ENCODE results near the gene UTP11.
A peak's percentile ranks its signal among the peaks of the same experiment; 100 is the strongest.

UTP11 gene

GRCh38 chr1:38021969-38022368 is 9.4 kb downstream of the UTP11 start:
- peaks cover 12% of the 10 kb centered on the region for H3K4me1 ChIP-seq (ENCODE audit: control insufficient read depth, insufficient read depth, low read length)
- no peak overlapping the region for H3K4me3 ChIP-seq (ENCODE audit: low read length)
- no peaks in the 10 kb centered on the region for H3K27me3 ChIP-seq (ENCODE audit: control insufficient read depth, insufficient read depth, low read length)
- H3K36me3 ChIP-seq (ENCODE audit: insufficient read depth, low read length) = peaks cover 71% of the 10 kb centered on the region
- no peak overlapping the region for H3K4me2 ChIP-seq (ENCODE audit: low read length)
- no peaks in the 10 kb centered on the region for H3K9me3 ChIP-seq (replicated peaks; ENCODE audit: low read length)
- H3K9ac ChIP-seq (ENCODE audit: low read depth, low read length) = no peak overlapping the region

- no peaks in the 10 kb centered on the region for H3K27me3 ChIP-seq (ENCODE audit: control insufficient read depth, insufficient read depth, low read length)
- no peak overlapping the region for H3K9ac ChIP-seq (ENCODE audit: low read depth, low read length)
- H3K9me3 ChIP-seq (replicated peaks; ENCODE audit: low read length) = no peaks in the 10 kb centered on the region
- peaks cover 15% of the 10 kb centered on the region for H3K4me1 ChIP-seq (ENCODE audit: control insufficient read depth, insufficient read depth, low read length)
- no peak overlapping the region for H3K4me2 ChIP-seq (ENCODE audit: low read length)
- H3K4me3 ChIP-seq (ENCODE audit: low read length) = no peak overlapping the region
- H3K36me3 ChIP-seq (ENCODE audit: insufficient read depth, low read length) = peaks cover 67% of the 10 kb centered on the region
Observed at GRCh38 chr1:38022810-38023209, 10.3 kb downstream of the UTP11 start.

- Histone ChIP-seq H3K36me3 (ENCODE audit: insufficient read depth, low read length) (peaks cover 48% of the 10 kb centered on the region), H3K4me3 (ENCODE audit: low read length) (no peak overlapping the region), H3K4me1 (ENCODE audit: control insufficient read depth, insufficient read depth, low read length) (peaks cover 33% of the 10 kb centered on the region)
Observed at GRCh38 chr1:38025233-38025632, 12.7 kb downstream of the UTP11 start.

GRCh38 chr1:38025664-38026063 is 13.1 kb downstream of the UTP11 start:
- Histone ChIP-seq H3K27me3 (ENCODE audit: control insufficient read depth, insufficient read depth, low read length) (no peaks in the 10 kb centered on the region), H3K9me3 (replicated peaks; ENCODE audit: low read length) (no peaks in the 10 kb centered on the region), H3K4me2 (ENCODE audit: low read length) (no peak overlapping the region), H3K9ac (ENCODE audit: low read depth, low read length) (no peak overlapping the region), H3K4me3 (ENCODE audit: low read length) (no peak overlapping the region), H3K4me1 (ENCODE audit: control insufficient read depth, insufficient read depth, low read length) (peaks cover 33% of the 10 kb centered on the region), H3K36me3 (ENCODE audit: insufficient read depth, low read length) (peaks cover 47% of the 10 kb centered on the region)

More at GRCh38 chr1:38025233-38025632, 12.7 kb downstream of the UTP11 start:
- H3K4me2 ChIP-seq (ENCODE audit: low read length) = no peak overlapping the region
- no peaks in the 10 kb centered on the region for H3K9me3 ChIP-seq (replicated peaks; ENCODE audit: low read length)
- H3K27me3 ChIP-seq (ENCODE audit: control insufficient read depth, insufficient read depth, low read length) = no peaks in the 10 kb centered on the region
- H3K9ac ChIP-seq (ENCODE audit: low read depth, low read length) = no peak overlapping the region

- no peak overlapping the region for H3K9ac ChIP-seq (ENCODE audit: low read depth, low read length)
Observed at GRCh38 chr1:38026592-38027200, 14.2 kb downstream of the UTP11 start.

GRCh38 chr1:38027201-38028104 is 14.9 kb downstream of the UTP11 start:
- Histone ChIP-seq H3K4me2 (ENCODE audit: low read length) (no peak overlapping the region), H3K9ac (ENCODE audit: low read depth, low read length) (no peak overlapping the region), H3K9me3 (replicated peaks; ENCODE audit: low read length) (no peaks in the 10 kb centered on the region), H3K36me3 (ENCODE audit: insufficient read depth, low read length) (peaks cover 39% of the 10 kb centered on the region), H3K4me3 (ENCODE audit: low read length) (no peak overlapping the region), H3K4me1 (ENCODE audit: control insufficient read depth, insufficient read depth, low read length) (peaks cover 36% of the 10 kb centered on the region), H3K27me3 (ENCODE audit: control insufficient read depth, insufficient read depth, low read length) (no peaks in the 10 kb centered on the region)

More at GRCh38 chr1:38026592-38027200, 14.2 kb downstream of the UTP11 start:
- H3K36me3 ChIP-seq (ENCODE audit: insufficient read depth, low read length) = peaks cover 47% of the 10 kb centered on the region
- H3K4me3 ChIP-seq (ENCODE audit: low read length) = no peak overlapping the region
- H3K9me3 ChIP-seq (replicated peaks; ENCODE audit: low read length) = no peaks in the 10 kb centered on the region
- no peaks in the 10 kb centered on the region for H3K27me3 ChIP-seq (ENCODE audit: control insufficient read depth, insufficient read depth, low read length)
- peaks cover 36% of the 10 kb centered on the region for H3K4me1 ChIP-seq (ENCODE audit: control insufficient read depth, insufficient read depth, low read length)
- no peak overlapping the region for H3K4me2 ChIP-seq (ENCODE audit: low read length)

GRCh38 chr1:38028105-38028591 is 15.6 kb downstream of the UTP11 start:
- Histone ChIP-seq H3K9ac (ENCODE audit: low read depth, low read length) (no peak overlapping the region), H3K36me3 (ENCODE audit: insufficient read depth, low read length) (peaks cover 32% of the 10 kb centered on the region), H3K27me3 (ENCODE audit: control insufficient read depth, insufficient read depth, low read length) (no peaks in the 10 kb centered on the region), H3K4me2 (ENCODE audit: low read length) (no peak overlapping the region), H3K4me3 (ENCODE audit: low read length) (no peak overlapping the region), H3K9me3 (replicated peaks; ENCODE audit: low read length) (no peaks in the 10 kb centered on the region), H3K4me1 (ENCODE audit: control insufficient read depth, insufficient read depth, low read length) (peaks cover 36% of the 10 kb centered on the region)

- Histone ChIP-seq H3K9ac (ENCODE audit: low read depth, low read length) (peak overlapping the region; percentile 45), H3K4me2 (ENCODE audit: low read length) (no peak overlapping the region), H3K9me3 (replicated peaks; ENCODE audit: low read length) (no peaks in the 10 kb centered on the region), H3K4me1 (ENCODE audit: control insufficient read depth, insufficient read depth, low read length) (peaks cover 36% of the 10 kb centered on the region), H3K36me3 (ENCODE audit: insufficient read depth, low read length) (peaks cover 27% of the 10 kb centered on the region), H3K27me3 (ENCODE audit: control insufficient read depth, insufficient read depth, low read length) (no peaks in the 10 kb centered on the region), H3K4me3 (ENCODE audit: low read length) (no peak overlapping the region)
Observed at GRCh38 chr1:38028671-38029070, 16.1 kb downstream of the UTP11 start.

GRCh38 chr1:38029081-38029681 is 16.6 kb downstream of the UTP11 start:
- Histone ChIP-seq H3K9me3 (replicated peaks; ENCODE audit: low read length) (no peaks in the 10 kb centered on the region), H3K36me3 (ENCODE audit: insufficient read depth, low read length) (peaks cover 22% of the 10 kb centered on the region), H3K9ac (ENCODE audit: low read depth, low read length) (peak overlapping the region; percentile 45), H3K4me3 (ENCODE audit: low read length) (no peak overlapping the region), H3K27me3 (ENCODE audit: control insufficient read depth, insufficient read depth, low read length) (no peaks in the 10 kb centered on the region), H3K4me1 (ENCODE audit: control insufficient read depth, insufficient read depth, low read length) (peaks cover 36% of the 10 kb centered on the region), H3K4me2 (ENCODE audit: low read length) (peak overlapping the region; percentile 59)

- Histone ChIP-seq H3K4me2 (ENCODE audit: low read length) (peak overlapping the region; percentile 59), H3K9ac (ENCODE audit: low read depth, low read length) (peak overlapping the region; percentile 45), H3K27me3 (ENCODE audit: control insufficient read depth, insufficient read depth, low read length) (no peaks in the 10 kb centered on the region), H3K4me1 (ENCODE audit: control insufficient read depth, insufficient read depth, low read length) (peaks cover 36% of the 10 kb centered on the region), H3K36me3 (ENCODE audit: insufficient read depth, low read length) (peaks cover 18% of the 10 kb centered on the region), H3K4me3 (ENCODE audit: low read length) (peak overlapping the region; percentile 23), H3K9me3 (replicated peaks; ENCODE audit: low read length) (no peaks in the 10 kb centered on the region)
Observed at GRCh38 chr1:38029685-38030511, 17.4 kb downstream of the UTP11 start.
